Astrocyte (in vitro differentiated cells and primary cell): Measurements from ENCODE around the gene MAP4K2. TPM values are rescaled to one million over a fixed set of nuclear protein-coding genes. Genes with fewer than 3 reads are reported as not detected.

Experiments used
- DNase-seq: peaks from one replicate; pipeline ENCODE4 v3.0.0-alpha.2; 2010; ENCODE audit warnings: low read depth
- FAIRE-seq: peaks from 2 replicates; lab custom pipeline; 2011; peaks lifted over from hg19 to GRCh38; lab: Jason Lieb, UNC
- H2AFZ ChIP-seq: 2 replicates; pipeline ENCODE4 v1.6.0; 2012; ENCODE audit warnings: low read depth, low read length, inconsistent platforms
- H3K27ac ChIP-seq: 2 replicates; pipeline ENCODE4 v1.5.1; 2011; ENCODE audit warnings: low read depth, low read length, inconsistent platforms
- H3K27me3 ChIP-seq: 2 replicates; pipeline ENCODE4 v1.6.0; 2011; ENCODE audit warnings: low read length, inconsistent platforms; ENCODE audit not compliant: insufficient read depth
- H3K36me3 ChIP-seq: 2 replicates; pipeline ENCODE4 v1.5.1; 2011; ENCODE audit warnings: low read length, inconsistent platforms; ENCODE audit not compliant: insufficient read depth
- H3K4me1 ChIP-seq: 2 replicates; pipeline ENCODE4 v1.5.1; 2011; ENCODE audit warnings: low read length, inconsistent platforms; ENCODE audit not compliant: insufficient read depth
- H3K4me2 ChIP-seq: 2 replicates; pipeline ENCODE4 v1.6.0; 2012; ENCODE audit warnings: low read length, inconsistent platforms
- H3K4me3 ChIP-seq: 2 replicates; pipeline ENCODE4 v1.5.1; 2011; ENCODE audit warnings: low read depth, mild to moderate bottlenecking, low read length, inconsistent platforms; ENCODE audit not compliant: insufficient read depth
- H3K79me2 ChIP-seq: 2 replicates; pipeline ENCODE4 v1.6.0; 2012; ENCODE audit warnings: mild to moderate bottlenecking, low read length, inconsistent platforms; ENCODE audit not compliant: insufficient read depth
- H3K9ac ChIP-seq: 2 replicates; pipeline ENCODE4 v1.6.0; 2012; ENCODE audit warnings: mild to moderate bottlenecking, low read length, inconsistent platforms
- H3K9me3 ChIP-seq: 2 replicates; pipeline ENCODE4 v1.5.1; 2012; ENCODE audit warnings: low read depth, mild to moderate bottlenecking, low read length, inconsistent platforms; ENCODE audit not compliant: insufficient read depth
- H4K20me1 ChIP-seq: 2 replicates; pipeline ENCODE4 v1.6.0; 2012; ENCODE audit warnings: low read length, inconsistent platforms; ENCODE audit not compliant: insufficient read depth
- H3K27ac Mint-ChIP-seq: one replicate; pipeline ENCODE4 v1.8.0; 2021; ENCODE audit warnings: mild to moderate bottlenecking, mixed read lengths; ENCODE audit not compliant: unreplicated experiment
- H3K27me3 Mint-ChIP-seq: one replicate; pipeline ENCODE4 v1.8.0; 2021; ENCODE audit warnings: low read depth, mixed read lengths; ENCODE audit not compliant: unreplicated experiment
- H3K36me3 Mint-ChIP-seq: one replicate; pipeline ENCODE4 v1.8.0; 2021; ENCODE audit warnings: low read depth, mixed read lengths; ENCODE audit not compliant: unreplicated experiment
- H3K4me1 Mint-ChIP-seq: one replicate; pipeline ENCODE4 v1.8.0; 2021; ENCODE audit warnings: low read depth, mixed read lengths; ENCODE audit not compliant: unreplicated experiment
- H3K4me3 Mint-ChIP-seq: one replicate; pipeline ENCODE4 v1.8.0; 2021; ENCODE audit warnings: mild to moderate bottlenecking, moderate library complexity, mixed read lengths; ENCODE audit not compliant: unreplicated experiment
- H3K9me3 Mint-ChIP-seq: one replicate; pipeline ENCODE4 v1.8.0; 2021; ENCODE audit warnings: mild to moderate bottlenecking, mixed read lengths; ENCODE audit not compliant: unreplicated experiment
- CTCF ChIP-seq: IDR thresholded peaks from 2 replicates; pipeline ENCODE4 v1.5.1; 2011; ENCODE audit warnings: low read depth, mild to moderate bottlenecking, inconsistent platforms, low read length, moderate library complexity; ENCODE audit not compliant: insufficient read depth
- EZH2 ChIP-seq: IDR thresholded peaks from 2 replicates; pipeline ENCODE4 v1.6.1; 2012; ENCODE audit warnings: mild to moderate bottlenecking, low read length, inconsistent platforms; ENCODE audit not compliant: insufficient read depth
- total RNA-seq: library from RNA; stranded (reverse); gene quantifications from 2 replicates; pipeline ENCODE4 v1.2.1, GENCODE V29; 2021

Gene MAP4K2
- total RNA-seq, 1 donor from 2014 or later = 11.2 TPM

GRCh38 chr11:64833509-64833908, 30.5 kb upstream of the MAP4K2 start:
- Histone ChIP-seq H4K20me1 (no peaks in the 10 kb centered on the region), H3K9me3 (no peaks in the 10 kb centered on the region), H3K4me2 (no peak overlapping the region), H3K4me1 (peaks cover 6% of the 10 kb centered on the region), H3K79me2 (no peaks in the 10 kb centered on the region), H3K9ac (no peak overlapping the region), H3K27me3 (no peaks in the 10 kb centered on the region), H2AFZ (no peak overlapping the region), H3K36me3 (no peaks in the 10 kb centered on the region), H3K27ac (no peak overlapping the region), H3K4me3 (no peak overlapping the region)
- FAIRE-seq (no peak), DNase-seq (no peak)
- Mint-ChIP-seq H3K27me3 (peaks cover 5% of the 10 kb centered on the region), H3K4me3 (no peak overlapping the region), H3K4me1 (no peaks in the 10 kb centered on the region), H3K36me3 (no peaks in the 10 kb centered on the region), H3K27ac (no peak overlapping the region), H3K9me3 (no peaks in the 10 kb centered on the region)
- TF ChIP-seq CTCF = no peak
- no peak for TF ChIP-seq EZH2

- no peaks in the 10 kb centered on the region for H4K20me1 ChIP-seq
- H3K4me2 ChIP-seq = no peak overlapping the region
- H3K9me3 ChIP-seq = no peaks in the 10 kb centered on the region
- H3K9ac ChIP-seq = no peak overlapping the region
- H3K79me2 ChIP-seq = no peaks in the 10 kb centered on the region
- H3K4me3 ChIP-seq = no peak overlapping the region
- peaks cover 5% of the 10 kb centered on the region for H3K27me3 Mint-ChIP-seq
- H3K4me1 ChIP-seq = peaks cover 6% of the 10 kb centered on the region
- H3K36me3 Mint-ChIP-seq = no peaks in the 10 kb centered on the region
- no peaks in the 10 kb centered on the region for H3K9me3 Mint-ChIP-seq
- H2AFZ ChIP-seq = no peak overlapping the region
- no peak overlapping the region for H3K27ac Mint-ChIP-seq
- FAIRE-seq = no peak
- no peak for DNase-seq
- no peak overlapping the region for H3K4me3 Mint-ChIP-seq
- no peaks in the 10 kb centered on the region for H3K27me3 ChIP-seq
- TF ChIP-seq EZH2 = no peak
- TF ChIP-seq CTCF = no peak
- no peaks in the 10 kb centered on the region for H3K4me1 Mint-ChIP-seq
- no peak overlapping the region for H3K27ac ChIP-seq
- no peaks in the 10 kb centered on the region for H3K36me3 ChIP-seq
Measured at GRCh38 chr11:64833198-64833502, 30.1 kb upstream of the MAP4K2 start.

- no peak for DNase-seq
- no peak overlapping the region for H2AFZ ChIP-seq
- no peak overlapping the region for H3K4me2 ChIP-seq
- Mint-ChIP-seq H3K9me3 (no peaks in the 10 kb centered on the region), H3K4me3 (no peak overlapping the region), H3K36me3 (no peaks in the 10 kb centered on the region), H3K4me1 (no peaks in the 10 kb centered on the region), H3K27me3 (peaks cover 5% of the 10 kb centered on the region), H3K27ac (no peak overlapping the region)
- H3K4me1 ChIP-seq = peaks cover 6% of the 10 kb centered on the region
- H3K79me2 ChIP-seq = no peaks in the 10 kb centered on the region
- H3K27ac ChIP-seq = no peak overlapping the region
- TF ChIP-seq EZH2 = no peak
- TF ChIP-seq CTCF = no peak
- no peak overlapping the region for H3K9ac ChIP-seq
- no peaks in the 10 kb centered on the region for H3K27me3 ChIP-seq
- FAIRE-seq = no peak
- no peaks in the 10 kb centered on the region for H3K36me3 ChIP-seq
- no peak overlapping the region for H3K4me3 ChIP-seq
- no peaks in the 10 kb centered on the region for H4K20me1 ChIP-seq
- H3K9me3 ChIP-seq = no peaks in the 10 kb centered on the region
Measured at GRCh38 chr11:64832467-64833197, 29.6 kb upstream of the MAP4K2 start.
